8988T (cell line): ENCODE measurements around the gene TMEM272.

Source experiments
- DNase-seq: peaks from one replicate; pipeline ENCODE4 v3.0.0; 2011

Gene TMEM272

DNA sequence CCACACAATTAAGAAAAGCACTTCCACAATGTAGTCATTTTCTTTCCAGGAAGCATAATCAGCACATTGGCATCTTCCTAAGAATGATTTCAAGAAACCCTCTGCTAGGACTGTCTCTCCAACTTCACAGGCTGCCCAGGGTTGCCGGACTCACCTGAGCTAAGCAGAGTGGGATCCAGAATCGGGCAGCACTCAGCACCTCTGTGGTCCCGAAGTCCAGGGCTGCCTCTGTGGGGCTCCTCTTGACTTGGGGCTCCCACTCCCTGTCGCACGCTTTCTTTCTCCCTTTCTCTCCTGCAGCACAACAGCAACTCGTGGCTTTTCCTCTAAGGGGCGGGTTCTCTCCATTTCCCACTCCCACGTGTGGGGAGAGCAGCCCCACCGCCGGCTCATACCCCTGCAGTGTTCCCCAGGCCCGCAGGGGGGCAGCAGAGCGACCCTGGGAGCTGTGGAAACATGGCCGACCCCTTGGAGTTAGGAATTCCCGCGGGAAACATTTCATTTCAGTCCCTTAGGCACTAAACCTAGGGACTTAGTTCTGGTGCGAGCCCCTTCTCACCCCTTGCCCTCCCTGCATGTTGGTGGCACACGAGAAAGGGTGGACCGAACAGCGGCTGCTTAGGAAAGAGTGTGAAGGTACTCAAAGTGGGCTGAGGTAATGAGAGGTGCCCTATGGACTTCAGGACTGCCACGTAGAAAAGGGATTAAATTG is at the start of gene TMEM272:
TSS of gene TMEM272 (minus strand) at position 316 of the 712 bp plus-strand sequence. CDS start 6,647 bp downstream, outside the sequence.
- DNase-seq: peak; percentile 76

DNA sequence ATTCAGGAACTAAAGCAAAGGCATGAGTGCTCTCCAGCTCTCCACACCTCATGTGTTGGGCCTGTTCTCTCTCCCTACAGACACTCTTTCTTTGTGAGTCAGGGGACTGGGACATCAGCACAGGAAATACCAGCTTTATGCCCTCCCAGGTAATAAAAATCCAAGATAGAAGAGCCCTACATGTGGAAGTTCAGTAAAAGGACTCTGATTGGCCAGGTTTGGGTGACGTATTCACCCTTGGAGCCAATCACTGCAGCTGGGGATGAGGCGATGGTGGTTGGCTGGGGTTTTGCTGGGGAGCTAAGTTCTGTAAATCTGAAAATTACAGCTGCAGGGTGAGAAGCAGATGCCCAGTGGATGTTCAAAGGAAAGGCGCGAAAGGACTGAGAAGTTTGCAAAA is 49.3 kb upstream of the TMEM272 start:
- no peak for DNase-seq

DNA sequence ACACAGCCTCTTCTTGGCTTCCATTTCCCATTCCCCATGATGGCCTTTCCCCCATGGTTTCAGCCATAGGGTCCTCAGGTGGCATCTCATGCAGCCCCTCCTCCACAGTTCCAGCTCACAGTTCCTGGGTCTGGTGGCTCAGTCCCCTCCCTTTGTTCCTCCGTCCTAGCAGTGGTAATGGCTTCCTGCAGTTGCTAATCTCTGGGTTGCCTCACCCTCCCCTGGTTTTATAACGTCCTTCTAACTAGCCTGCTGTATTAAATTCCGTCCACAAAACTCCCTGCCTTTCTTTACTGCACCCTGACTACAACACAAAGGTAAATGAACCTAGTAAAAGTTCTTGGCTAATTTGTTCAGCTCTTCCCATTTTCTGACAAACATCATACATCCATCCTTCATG is 47.7 kb upstream of the TMEM272 start:
- DNase-seq: no peak

- DNase-seq: no peak
These were observed 42.5 kb upstream of the TMEM272 start for GRCh38 chr13:51887468-51887867.

DNA sequence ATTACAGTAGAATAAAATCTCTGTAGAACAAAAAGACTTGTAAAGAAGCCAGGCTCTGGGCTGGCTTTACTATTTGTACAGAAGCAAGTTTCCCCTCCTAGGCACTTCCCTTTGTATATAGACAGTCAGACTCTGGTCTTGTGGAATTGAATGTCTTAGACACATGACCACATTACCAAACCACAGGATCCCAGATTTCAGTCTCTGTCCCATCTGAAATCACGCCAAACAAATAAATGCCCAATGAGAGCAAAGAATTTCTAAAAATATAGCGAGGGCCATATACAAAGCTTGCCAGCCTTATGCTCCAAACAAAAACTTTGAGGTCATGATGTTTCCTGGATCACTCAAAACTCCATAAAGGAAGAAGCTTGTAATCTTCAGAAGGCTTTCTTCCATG is 40.7 kb upstream of the TMEM272 start:
- no peak for DNase-seq

DNA sequence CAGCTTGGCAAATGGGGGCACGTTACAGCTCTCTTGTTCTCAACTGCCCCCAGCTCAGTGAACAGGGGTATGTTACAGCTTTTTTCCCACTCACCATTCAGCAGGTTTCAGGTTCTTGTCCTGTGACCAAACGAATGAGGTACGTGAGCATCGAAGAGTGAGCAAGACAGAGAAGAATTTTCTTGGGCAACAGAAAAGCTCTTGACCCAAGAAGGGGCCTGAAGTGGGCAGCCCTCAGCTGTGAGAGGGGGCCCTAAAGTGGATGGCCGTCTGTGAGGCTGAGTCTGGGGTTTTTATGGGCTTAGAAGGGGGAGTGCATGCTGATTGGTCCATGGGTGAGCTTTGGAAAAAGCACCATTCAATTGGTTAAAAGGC is 38.2 kb upstream of the TMEM272 start:
- no peak for DNase-seq

DNA sequence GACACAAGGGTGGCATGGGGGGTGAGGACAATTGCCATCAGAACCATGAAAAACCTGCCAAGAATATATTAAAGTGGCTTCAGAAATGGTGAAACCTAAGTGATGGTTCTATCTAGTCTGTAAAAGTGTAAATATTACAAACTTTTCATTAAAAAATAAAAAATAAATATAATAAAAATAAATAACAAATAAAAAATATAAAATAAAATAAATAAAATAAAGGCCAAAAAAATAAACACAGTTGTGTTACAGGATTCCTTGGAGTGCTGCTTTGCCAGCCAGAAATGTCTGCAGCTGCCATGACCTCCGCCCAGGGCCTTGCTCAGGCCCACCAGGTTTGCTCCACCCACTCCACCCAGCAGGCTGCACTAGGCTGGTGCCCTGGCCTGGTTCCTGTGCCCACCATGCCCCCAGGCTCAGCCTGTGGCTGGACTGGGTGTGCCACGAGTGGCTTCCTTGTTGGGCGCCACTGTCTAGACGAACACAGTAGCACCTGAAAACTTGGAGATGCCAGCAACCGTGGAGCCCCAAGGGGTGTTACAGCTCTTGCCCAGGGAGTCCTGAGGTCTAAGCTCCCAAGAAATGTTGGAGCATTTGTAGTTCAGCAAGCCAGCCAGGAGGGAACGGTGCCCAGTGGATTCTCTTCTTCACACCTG is 37.7 kb upstream of the TMEM272 start:
- no peak for DNase-seq

GRCh38 chr13:51881296-51881695 is 36.3 kb upstream of the TMEM272 start:
- no peak for DNase-seq

DNA sequence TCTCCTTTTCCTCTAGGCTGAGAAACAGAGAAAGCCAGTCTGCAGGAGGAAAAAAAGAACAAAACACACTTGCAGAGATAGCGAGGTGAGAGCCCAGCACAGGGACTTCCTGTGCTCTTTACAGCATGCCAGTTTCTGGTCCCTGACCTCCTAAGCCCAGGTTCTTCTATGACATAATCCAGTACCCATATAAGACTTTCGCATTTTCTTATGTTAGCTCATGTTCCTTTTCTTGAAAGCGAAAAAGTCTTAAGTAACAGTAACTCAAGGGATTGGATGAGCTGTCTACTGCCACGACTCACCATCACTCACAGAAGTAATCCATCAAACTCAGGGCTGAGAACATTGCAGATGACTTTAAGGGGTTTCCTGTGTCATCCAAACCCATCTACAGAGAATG is 34.2 kb upstream of the TMEM272 start:
- DNase-seq: no peak

DNA sequence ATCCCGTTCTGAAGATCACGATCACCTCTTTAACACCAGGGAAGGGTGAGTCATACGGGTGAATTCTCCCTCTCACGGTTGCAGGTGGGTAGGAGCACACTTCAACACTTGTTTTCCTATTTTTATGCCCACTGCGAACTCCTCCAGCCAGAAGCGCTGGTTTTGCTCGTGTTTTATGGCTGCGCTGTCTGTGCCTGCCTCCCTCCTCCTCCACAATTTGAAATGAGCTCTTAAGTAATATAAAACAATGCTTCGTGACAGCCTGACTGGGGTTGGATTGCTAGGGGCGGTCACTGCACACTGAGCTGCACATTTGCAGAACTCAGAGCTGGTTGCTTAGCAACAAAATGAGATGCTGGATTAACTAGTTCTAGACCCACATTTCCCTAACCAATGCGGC is 29.7 kb upstream of the TMEM272 start:
- no peak for DNase-seq

- DNase-seq: no peak
These were observed 28.9 kb upstream of the TMEM272 start for GRCh38 chr13:51873837-51874236.

DNA sequence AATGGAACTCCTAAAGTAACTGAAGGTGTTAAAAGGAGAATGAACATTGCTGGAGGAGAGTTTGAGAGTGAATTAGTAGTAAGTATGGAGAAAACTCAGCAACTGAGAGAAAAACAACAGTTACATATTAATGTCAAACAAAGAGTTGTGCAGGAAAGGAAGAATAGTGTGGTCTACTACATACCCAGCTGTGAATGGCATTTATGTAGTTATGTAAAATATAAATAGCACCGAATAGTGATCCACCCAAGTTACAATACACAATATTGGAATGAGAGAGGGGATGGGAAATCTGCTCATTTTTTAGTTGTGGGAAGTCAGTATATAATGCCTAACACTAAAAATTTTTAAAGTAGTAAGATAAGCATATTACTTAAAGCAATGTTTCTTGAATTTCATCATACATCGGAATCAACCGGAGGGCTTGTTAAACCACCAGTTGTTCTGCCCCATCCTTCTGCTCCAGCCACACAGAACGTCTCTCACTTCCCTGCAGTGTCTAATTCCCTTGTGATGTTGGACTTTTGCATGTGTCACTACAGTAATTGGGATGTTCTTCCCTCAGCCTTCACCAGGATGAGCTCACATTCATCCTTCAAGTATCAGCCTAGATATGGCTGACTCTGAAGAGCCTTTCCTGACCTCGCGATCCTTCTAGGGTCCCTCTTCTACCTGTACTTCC is 28.3 kb upstream of the TMEM272 start:
- DNase-seq: no peak

- no peak for DNase-seq
These were observed 25.6 kb upstream of the TMEM272 start for GRCh38 chr13:51870616-51871015.

GRCh38 chr13:51869916-51870315 is 24.9 kb upstream of the TMEM272 start:
- no peak for DNase-seq

DNA sequence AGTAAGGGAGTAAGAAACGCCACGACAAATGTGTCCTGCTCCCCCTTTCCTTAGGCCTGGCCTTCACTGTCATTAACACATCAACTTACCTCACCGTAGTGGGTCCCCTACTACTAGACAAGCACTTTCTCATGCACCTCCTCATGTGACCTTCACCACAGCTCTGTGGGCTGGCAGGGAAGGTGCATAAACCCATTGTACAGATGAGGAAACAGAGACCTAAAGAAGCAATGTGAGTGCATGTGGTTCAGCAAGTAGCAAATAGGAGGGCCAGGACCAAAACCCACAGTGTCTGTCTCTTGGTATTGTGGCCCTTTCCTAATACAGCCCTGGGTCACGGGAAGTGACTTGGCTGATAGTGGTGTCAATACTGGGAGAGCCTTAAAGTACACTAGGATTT is 22.1 kb upstream of the TMEM272 start:
- no peak for DNase-seq

DNA sequence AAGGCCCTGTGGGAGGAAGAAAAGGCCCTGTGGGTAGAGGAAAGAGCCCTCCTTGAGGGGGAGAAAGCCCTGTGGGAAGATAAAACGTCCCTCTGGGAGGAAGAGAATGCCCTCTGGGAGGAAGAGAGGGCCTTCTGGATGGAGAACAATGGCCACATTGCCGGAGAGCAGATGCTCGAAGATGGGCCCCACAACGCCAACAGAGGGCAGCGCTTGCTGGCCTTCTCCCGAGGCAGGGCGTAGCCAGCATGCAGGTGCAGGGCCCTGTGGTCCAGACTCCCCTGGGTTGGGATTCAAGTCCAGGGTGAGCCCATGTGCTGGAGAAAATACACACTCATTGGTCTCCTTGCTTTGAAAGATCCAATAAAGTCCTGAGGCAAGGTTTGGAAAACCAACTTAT is 20.9 kb upstream of the TMEM272 start:
- DNase-seq: no peak

DNA sequence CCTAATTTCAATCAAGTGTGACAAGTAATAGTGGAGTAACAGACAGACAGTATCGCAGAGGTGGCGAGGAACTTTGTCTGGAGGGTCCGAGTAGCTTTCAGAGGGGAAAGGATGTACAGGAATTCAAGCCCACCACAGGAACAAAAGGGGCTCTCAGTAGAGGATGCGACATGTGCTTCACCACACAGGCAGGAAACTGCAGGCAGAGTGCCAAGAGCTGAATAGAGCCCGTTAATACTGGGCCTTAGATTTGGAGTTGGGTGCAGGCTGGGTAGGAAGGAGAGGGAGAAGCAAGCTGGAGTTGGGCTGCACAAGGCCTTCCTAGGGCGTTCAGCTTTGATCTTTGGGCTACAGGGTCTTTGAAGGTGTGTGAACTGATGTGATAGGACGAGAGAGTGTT is 18.0 kb upstream of the TMEM272 start:
- no peak for DNase-seq

- no peak for DNase-seq
These were observed 16.8 kb upstream of the TMEM272 start, which contains the start of gene CCDC70 for GRCh38 chr13:51861723-51862300. TSS of gene CCDC70 (plus strand) at chr13:51861969. CDS start at chr13:51865412, 3,443 bp downstream.

GRCh38 chr13:51858433-51859247 is 13.7 kb upstream of the TMEM272 start:
- no peak for DNase-seq

DNA sequence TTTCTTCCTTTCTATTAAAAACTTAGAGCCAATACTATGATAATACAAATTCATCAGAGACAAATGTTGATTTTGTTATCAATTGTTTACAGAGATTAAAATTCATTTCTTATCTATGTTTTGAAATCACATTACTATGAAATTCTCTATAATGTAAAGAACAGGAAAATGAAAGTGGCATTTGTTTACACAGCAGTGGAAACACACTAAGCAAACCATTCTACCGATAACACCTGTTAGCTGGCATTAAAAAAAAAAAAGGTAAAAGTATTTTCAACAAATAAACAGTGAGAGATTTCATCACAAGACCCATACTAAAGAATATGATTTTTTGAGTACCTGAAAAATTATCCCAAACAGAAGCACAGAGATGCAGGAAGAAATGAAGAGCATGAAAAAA is 12.0 kb upstream of the TMEM272 start:
- no peak for DNase-seq

GRCh38 chr13:51856027-51856736 is 11.2 kb upstream of the TMEM272 start:
- no peak for DNase-seq
